COLO829 (cell line): ENCODE results near the gene MACO1.
"Not testable (repeated sequence)": the region's sequence is repeated elsewhere in the genome, so short reads cannot be mapped to it uniquely, and the experiment has no call there.

ENCODE experiments used
- DNase-seq: peaks from one replicate; pipeline ENCODE4 v3.0.0; 2012; ENCODE audit warnings: low spot score

MACO1 gene

DNA sequence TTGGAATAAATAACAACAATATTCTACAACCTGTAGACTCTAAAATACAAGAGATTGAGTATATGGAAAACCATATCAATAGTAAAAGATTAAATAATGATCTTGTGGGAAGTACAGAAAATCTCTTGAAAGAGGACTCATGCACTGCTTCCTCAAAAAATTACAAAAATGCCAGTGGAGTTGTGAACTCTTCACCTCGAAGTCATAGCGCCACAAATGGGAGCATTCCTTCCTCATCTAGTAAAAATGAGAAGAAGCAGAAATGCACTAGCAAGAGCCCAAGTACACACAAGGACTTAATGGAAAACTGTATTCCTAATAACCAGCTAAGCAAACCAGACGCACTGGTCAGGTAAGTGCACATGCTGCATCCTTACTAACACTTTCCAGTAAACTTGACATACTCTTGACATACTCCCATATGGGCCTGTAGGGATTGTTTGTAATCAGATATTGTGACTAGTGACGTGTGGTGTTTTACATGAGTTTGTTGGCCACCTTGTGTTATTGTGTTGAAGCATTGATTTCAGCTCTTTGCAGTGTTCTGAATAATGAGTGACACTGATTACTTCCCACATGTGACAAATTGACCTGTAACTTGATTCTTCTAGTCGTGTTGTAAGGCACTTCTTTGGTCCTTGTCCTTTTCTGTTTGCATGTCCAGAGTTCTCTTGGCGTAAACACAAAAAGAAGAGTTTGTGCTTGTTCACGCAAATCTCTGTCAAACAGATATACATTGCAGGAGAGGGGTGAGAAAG is 28.0 kb downstream of the MACO1 start:
- DNase-seq = no peak

DNA sequence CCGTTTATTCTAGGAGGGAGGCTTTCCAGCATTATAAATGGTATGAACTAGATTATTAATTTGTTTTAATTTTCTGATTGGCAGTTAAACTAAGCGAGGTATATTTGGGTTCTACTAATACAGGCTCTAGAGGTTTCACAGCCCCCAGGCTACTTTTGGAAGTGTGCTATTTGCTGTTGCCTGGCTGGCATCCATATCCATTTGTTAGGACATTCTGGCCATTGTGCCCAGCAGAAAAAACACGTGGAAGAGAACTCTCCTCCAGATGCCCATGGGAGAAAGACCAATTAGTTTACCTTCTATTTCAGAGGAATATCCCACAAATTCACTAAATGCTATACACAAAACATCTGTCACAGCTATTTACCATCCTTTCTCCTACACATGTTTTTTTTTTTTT is 29.3 kb downstream of the MACO1 start:
- DNase-seq = no peak

DNA sequence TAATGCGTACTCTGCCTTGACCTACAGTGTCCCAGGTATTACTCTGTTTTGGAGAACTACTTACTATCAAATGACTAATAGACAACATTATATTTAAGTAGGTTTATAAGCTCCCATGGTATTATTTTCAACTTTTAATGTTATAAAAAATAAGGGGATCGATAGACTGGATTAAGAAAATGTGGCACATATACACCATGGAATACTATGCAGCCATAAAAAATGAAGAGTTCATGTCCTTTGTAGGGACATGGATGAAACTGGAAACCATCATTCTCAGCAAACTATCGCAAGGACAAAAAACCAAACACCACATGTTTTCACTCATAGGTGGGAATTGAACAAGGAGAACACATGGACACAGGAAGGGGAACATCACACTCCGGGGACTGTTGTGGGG is 30.1 kb downstream of the MACO1 start:
- not testable (repeated sequence) for DNase-seq

DNA sequence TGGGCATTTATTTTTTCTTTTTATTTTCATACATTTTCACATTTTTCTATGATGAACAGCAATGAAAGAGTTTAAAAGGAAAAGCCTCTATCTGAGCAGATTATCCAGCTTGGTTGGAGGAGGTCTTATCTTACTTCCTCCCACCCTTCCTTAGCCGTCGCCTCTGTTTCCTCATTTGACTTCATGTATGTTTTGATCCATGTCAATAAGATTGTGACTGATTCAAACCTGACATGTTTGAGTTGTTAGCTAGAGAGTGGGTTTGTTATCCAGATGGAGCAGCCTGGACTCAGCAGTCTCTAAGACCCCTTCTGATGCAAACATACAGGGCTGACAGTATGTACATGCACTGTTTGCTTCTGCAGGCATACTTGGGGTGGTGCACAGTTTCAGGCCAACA is 31.2 kb downstream of the MACO1 start:
- no peak for DNase-seq

DNA sequence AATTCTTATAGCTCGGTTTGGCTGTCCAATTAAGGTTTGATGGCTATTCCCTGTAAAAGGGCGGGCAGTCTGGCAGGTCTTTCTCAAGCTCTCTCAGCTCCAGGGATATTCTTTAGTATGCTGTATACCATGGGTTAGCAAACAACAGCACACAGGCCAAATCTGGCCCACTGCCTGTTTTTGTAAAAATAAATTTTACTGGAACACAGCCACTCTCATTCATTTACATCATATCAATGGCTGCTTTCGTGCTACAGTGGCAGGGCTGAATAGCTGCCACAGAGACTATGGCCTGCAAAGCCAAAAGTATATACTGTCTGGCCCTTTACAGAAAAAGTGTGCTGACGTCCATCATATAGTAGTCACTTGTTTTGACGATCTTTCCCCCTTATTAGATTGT is 32.0 kb downstream of the MACO1 start:
- no peak for DNase-seq

DNA sequence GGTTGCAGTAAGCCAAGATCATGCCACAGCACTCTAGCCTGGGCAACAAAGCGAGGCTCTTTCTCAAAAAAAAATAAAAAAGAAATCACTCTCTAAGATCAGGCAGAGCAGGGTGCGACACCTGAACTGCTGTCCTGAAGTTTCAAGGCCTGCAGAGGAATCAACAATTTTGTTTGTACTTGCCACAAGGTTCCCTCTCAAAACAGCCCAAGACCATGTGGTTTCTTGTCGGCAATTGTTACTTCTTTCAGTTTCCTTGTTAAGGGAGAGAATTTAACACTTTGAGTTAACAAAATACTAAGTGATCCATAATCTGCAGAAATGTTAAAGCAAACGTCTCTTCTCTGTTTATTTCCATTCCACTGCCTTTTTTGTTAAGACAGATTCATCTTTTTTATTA is 36.5 kb downstream of the MACO1 start:
- no peak for DNase-seq

DNA sequence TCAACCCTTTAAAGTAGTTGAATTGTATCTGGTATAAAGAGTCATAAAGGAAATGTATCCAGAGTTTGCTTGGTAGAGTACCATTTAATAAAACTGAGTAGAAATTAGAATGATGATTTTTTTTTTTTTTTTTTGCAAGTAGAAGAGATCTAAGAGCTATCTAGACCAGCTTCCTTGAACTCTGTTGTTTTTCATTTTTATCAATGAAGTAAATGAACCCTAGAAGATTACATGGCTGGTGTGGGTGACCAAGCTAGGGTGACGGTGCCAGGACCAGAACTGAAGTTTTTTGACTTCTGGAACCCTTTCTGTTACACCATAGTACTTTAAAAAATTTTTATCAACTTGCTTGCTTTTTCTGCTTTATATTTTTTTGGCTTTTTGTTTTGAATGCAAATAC is 36.9 kb downstream of the MACO1 start:
- no peak for DNase-seq

DNA sequence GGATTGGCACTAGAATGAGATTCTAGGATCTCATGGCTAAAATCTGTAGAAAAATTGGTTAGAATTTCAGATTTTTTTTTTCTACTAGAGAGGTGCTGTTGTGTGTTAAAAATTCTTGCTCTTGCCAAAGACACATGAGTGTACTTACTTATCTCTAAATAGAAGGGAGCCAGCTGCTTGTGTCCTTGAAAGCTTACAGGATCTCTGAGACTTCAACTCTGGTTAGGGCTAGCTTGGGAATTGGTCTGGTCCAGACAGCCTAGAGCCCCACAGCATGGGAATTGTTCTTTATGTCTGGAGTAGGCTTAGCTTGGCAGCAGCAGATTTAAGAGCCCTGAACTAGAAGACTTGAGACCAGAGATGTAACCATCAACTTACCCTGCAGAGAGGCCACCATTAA is 37.3 kb downstream of the MACO1 start:
- no peak for DNase-seq

DNA sequence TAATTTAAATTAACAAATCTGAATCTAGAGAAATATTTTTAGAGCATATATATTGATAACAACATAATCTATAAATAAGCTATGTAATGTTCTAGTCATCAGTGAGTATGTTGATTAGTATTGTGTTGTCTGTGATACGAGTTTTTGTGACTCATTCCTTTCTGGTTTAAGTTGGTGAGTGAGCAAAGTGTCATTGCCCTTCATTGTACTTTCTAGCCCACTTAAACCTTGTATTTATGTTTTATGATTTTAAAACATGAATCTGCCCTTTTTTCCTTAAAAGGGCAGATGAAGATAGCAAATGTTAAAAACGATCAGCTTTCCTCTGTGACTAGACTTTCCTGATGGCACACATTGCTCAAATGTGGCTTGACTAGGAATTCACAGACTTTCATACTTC is 38.5 kb downstream of the MACO1 start:
- no peak for DNase-seq

DNA sequence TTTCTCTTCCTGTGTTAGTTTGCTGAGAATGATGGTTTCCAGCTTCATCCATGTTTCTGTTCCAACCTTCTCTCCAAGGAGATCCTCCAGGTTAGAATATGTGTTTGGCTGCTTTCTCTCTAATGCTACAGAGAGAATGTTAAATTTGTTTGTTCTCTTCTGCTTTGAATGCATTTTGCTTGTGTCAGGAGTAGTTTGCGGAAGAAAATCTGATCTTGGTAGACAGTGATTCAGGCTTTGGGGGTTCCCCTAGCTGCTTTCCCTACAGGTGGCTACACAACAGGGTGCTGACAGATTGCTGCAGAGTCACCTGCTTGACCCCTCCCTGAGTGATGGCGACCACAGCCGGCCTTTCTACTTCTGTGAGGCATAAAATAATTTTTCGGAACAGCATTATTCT is 41.8 kb downstream of the MACO1 start:
- DNase-seq = no peak

DNA sequence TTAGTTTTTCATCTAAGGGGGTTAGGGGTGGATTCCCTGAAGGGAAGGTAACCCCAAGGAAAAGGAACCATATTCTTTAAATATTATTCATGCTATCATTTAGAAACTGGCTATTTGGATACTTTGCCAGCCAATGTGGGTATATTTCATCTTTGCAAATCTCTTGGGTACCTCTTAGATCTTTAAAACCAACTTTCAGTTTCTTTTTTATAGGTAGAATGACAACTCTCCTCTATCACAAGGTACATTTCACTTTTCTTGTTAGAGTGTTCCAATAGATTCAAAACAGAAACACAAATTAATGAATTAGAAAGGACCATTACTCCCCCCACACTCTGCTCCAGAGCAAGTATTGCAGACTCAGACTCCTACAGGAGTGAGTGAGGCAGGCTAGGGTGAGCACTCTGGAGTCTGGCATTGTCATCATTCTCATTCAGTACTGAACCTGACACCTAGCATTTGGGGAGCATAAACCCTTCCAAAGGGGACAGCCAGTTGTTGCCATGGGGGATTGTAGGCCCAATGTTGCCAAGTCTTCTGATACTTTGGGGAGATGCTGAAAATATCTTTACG is 43.0 kb downstream of the MACO1 start:
- no peak for DNase-seq

DNA sequence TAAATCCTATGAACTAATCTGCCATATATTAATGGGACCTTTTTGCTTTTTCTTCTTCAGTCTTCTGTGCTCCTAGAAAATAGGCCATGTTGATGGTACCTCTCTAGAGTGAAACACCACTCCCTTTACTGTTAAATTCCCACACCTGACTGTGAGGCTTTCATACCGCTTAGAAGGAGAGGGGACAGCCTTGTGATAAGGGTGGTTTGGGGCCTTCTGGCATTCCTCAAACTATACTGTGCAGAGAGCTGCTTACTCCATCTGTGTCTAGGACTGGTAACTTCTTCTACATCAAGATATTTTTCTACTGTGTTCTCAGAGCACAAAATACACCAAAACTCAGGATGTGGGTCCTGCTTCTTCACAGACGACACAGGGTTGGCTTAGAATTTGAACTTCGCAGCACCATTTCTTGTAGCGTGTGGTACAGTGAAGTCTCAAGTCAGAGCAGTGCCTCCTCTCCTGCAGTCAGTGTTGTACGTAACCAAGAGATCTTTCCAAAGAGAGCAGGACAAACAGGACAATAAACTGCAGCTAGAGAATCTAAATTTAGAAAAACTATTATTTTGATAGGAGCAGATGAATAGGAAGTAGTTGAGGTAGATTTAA is 43.8 kb downstream of the MACO1 start:
- no peak for DNase-seq

DNA sequence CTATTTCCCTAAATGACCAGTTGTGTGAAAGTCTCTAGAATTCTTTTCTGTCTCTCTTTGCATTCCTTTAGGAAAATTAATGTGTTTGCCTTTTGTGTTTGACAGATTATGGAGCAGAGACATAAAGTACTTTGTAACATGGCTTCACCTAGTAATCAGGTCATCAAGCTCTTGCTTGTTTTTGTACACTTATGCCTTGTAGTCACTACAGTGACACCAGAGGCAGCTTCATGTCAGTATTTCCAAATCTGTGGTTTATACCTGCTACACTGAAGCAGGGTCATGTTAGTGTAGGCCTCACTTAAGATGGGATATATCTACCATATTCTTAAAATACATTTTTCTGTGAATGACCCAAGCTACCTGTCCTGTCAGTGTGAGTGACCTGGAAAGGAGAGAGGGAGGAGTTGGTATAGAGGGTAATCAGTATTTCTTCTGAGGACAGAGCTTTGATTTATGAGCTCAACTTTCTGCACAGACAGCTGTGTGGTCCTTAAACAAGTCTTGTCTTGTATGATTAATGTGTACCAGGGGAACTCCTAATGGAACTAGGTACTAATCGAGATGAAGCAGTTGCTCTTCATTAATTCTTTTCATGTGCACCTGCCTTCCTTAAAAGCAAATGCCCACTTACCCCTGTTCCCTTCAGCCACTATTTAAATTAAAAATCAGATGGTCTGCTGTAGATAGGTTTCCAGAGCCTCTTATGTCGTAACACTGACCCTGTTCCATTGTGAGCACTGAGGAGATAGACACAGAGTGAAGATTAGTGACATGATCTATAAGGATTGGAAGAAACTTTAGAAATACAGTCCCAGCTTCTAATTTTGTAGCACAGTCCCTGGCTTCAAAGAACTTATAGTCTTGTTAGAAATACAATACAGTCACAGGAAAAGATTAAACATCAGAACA is 45.7 kb downstream of the MACO1 start:
- DNase-seq = no peak

DNA sequence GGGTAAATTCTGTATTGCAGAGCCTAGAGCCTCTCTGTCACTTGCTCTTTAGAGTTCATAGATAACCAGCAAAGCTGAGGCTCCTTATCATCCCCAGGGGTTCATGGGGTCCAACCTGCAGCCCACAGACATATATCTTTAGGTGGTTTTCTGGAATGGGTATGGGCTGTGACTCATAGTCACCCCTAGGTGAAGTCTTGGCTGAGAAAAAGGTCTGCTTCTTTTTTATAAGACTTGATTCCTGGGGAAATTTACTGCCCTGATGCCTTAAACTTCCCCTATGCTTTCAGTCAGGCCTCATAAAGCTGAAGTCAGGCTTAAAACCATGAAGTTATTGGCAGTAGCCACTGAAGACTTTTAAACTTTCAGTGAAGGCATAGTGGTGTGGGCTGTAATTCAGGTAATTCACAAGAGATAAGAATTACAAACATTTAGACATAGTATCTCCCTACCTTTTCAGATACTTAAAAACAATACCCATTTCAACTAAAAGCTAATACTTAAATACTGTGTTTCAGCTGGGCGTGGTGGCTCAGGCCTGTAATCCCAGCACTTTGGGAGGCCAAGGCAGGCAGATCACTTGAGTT is 46.8 kb downstream of the MACO1 start:
- DNase-seq = no peak

DNA sequence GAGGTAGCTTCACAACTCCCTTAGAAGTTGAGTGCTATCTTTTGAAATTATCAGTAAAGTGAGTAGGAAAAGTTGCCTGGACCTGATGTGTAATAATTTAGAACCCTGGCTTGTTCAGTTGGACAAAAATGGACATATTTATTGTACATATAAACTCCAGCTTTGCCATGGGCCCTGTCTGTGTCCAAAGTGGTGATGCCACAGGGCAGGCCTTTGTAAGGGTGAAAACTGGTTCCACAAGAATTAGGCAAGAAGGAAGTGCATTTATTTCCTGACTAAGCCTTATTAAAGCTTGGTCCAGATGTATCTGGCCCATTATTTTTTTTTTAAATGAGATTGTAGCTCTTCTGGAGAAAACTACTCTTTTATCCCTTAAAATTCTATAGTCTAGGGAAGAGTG is 47.9 kb downstream of the MACO1 start:
- DNase-seq = no peak

DNA sequence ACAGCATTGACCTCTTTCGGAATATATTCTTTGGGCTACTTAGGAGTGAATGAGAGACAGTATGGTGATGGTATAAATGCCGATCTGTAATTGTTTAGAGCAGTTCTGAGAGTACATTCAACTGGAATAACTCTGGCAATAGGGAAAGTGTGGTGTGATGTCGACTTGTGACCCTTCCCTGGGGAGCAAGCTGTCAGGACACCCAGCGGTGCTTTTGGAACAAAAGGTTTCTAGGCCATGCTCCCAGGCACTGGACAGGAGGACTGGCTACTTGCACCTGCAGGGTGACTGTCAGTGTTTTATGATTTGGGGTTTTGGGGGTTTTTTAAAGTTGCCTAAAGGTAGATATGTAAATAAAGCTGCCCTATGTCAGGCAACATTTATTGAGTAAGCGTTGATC is 50.9 kb downstream of the MACO1 start:
- DNase-seq = no peak

DNA sequence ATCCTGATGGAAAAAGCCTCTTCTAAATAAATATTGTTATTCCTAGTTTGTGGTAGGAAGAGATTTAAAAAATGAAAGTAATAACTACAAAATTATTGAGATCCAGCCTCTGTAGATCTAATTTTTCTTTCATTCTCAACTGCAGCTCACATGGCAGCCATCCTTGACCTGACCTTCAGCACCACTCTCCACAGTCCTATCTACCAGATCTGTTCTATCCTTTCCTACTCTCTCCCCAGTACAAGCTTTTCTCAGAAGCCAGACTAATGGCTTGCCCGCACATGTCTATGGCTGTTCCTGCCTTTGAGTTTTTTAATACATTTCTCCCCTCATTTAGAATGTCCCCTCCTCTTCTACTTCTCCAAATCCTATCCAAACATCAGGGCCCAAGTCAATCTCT is 51.5 kb downstream of the MACO1 start:
- DNase-seq = no peak

DNA sequence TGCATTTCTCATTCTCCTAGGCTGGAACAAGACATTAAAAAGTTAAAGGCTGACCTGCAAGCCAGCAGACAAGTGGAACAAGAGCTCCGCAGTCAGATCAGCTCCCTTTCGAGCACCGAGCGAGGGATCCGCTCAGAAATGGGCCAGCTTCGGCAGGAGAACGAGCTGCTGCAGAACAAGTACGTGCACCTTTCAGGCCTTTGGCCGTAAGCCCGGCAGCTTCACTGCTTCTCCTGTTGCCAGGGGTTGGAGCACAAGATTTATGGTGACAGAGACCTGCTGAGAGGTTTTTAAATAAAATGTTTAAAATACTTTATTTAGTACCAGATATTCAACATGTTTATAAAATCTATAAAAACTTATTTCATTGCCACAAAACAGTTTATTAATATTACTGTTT is 53.4 kb downstream of the MACO1 start:
- no peak for DNase-seq

DNA sequence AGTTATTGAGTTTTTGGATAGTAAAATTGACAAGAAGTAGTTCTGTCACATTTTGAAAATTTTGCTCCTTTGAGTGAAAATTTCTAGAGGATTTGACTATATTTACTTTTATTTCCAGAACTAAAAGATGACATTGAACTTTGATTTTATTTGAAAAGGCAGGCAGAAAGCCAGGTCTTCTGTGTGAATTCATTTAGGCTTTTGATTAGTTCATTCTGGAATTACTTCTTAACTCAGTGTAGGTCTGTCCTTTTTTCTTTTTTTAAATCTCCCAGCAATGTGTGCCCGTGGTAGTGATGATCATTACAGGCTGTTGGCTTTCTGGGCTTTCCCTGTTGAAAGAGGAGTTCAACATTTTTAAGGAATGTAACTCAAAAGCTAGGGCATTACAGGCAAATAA is 53.8 kb downstream of the MACO1 start:
- DNase-seq = no peak

DNA sequence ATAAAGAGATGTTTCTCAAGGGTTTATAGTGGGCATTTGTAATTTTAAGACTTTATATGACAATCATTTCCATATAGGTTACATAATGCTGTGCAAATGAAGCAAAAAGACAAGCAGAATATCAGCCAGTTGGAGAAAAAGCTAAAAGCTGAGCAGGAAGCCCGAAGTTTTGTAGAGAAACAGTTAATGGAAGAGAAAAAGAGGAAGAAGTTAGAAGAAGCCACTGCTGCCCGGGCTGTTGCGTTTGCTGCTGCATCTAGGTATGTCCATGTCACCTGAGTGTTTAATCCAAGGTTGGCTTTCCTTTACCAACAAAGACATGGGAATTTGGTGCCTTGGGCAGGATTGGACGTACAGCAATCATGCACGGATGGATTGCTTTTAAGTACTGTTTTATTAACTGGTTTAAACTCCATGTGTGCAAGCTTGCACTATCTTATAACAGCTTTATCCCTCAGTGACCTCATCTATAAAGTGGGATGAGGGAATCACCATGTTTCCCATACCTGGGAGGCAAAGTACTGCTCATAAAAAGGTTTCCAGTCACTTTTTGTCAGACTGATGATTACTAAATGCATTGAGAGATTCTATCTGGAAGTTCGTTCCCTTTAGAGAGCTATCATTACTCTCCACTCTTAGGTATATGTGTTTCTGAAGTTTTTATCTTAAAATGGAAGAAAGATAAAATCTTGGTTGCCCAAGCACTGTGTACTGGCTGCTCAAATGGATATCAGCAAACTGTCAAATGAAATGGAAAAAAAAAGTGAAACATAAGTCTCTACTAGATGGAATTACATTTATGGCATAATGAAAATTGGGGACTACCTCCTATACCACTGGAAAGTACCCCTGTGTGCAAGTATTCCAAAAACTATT is 55.1 kb downstream of the MACO1 start:
- DNase-seq = no peak

DNA sequence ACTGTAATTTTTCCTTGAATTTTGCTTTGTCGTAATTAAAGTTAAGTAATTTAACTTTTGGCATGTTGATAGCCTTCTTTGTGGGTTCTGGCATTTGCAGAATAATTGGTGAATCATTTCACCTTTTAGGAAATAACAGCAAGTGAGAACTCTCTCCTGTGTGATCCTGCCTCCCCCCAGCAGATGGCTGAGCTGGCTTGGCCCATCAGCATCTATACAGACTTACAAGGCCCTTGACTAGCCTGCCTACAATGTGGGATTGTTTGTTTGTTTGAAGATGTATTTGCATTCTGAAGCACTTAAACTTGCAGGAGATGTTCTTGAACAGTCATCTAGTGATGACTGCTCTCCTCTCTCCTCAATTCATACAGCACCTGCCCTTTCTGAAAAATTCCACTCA is 55.9 kb downstream of the MACO1 start:
- no peak for DNase-seq
